Spleen (tissue), 3 donors: ENCODE data around the gene TP53I3.
"Not testable (repeated sequence)": the region's sequence is repeated elsewhere in the genome, so short reads cannot be mapped to it uniquely, and the experiment has no call there.

ENCODE experiments used
- POLR2A ChIP-seq, 3 donors: fragments of 450-650 bp; IDR thresholded peaks; one replicate each; pipeline ENCODE4 v1.5.1; 2017; ENCODE audit warnings: antibody characterized with exemption in 3 of 3, mild to moderate bottlenecking in 1 of 3
- POLR2AphosphoS5 ChIP-seq, 3 donors: sonication (generic); formaldehyde crosslinking; IDR thresholded peaks; one replicate each; pipeline ENCODE4 v1.5.1; 2017; ENCODE audit warnings: antibody characterized with exemption in 3 of 3

DNA sequence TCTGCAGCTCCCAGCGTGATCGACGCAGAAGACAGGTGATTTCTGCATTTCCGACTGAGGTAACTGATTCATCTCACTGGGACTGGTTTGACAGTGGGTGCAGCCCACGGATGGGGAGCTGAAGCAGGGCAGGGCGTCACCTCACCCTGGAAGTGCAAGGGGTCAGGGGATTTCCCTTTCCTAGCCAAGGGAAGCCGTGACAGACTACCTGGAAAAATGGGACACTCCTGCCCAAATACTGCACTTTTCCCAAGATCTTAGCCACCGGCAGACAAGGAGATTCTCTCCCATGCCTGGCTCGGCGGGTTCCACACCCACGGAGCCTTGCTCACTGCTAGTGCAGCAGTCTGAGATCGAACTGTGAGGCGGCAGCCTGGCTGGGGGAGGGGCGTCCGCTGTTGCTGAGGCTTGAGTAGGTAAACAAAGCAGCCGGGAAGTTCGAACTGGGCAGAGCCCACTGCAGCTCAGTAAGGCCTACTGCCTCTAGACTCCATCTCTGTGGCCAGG is 10.6 kb upstream of the TP53I3 start:
- not testable (repeated sequence) for TF ChIP-seq POLR2A, POLR2AphosphoS5 (IDR thresholded peaks at IDR 0.05)
